ENCODE measurements around the gene TIAM2. TPM values are rescaled to one million over a fixed set of nuclear protein-coding genes. Genes with fewer than 3 reads are reported as not detected.

TIAM2 gene
- total and polyA plus RNA-seq, 10 of the 15 experiments (the other 5 are each of a cell fraction or from before 2014, with no cell fraction given): 1.1 to 10.5 (median 2.3) TPM

- TF ChIP-seq RELB (IDR thresholded peaks at IDR 0.05; ENCODE audit: low read depth): no peak
- TF ChIP-seq HDAC6 (IDR thresholded peaks at IDR 0.05; ENCODE audit: unreplicated experiment): no peak
- no peak for TF ChIP-seq RAD21 (IDR thresholded peaks at IDR 0.05; ENCODE audit: insufficient read depth, low read depth, low read length)
- TF ChIP-seq RB1 (IDR thresholded peaks at IDR 0.05; ENCODE audit: borderline replicate concordance): no peak
- no peak for TF ChIP-seq RUNX3 (IDR thresholded peaks at IDR 0.05; ENCODE audit: low read length)
- no peak for TF ChIP-seq NKRF (conservative IDR thresholded peaks at IDR 0.05)
These were observed 226.0 kb downstream of the TIAM2 start (continued) for GRCh38 chr6:155221086-155221485.

- in situ Hi-C loops (cut with MboI): no loop called here
- ChIA-PET CTCF (interaction anchor here (1.1 to 3.8 kb wide), 7 partner anchors 8 to 354 kb away, joined by 3 to 23 read pairs (median 6); no protein-coding TSS in a partner anchor), SMC1A (ENCODE audit: uncharacterized antibody, unreplicated experiment) (interaction anchor here (0.7 to 4.3 kb wide), 15 partner anchors 9 to 50 kb away, joined by 3 to 23 read pairs (median 5); no protein-coding TSS in a partner anchor), RAD21 (ENCODE audit: unreplicated experiment) (interaction anchor here (1.9 to 3.2 kb wide), 4 partner anchors 21 to 51 kb away, joined by 6 to 17 read pairs (median 12); no protein-coding TSS in a partner anchor), POLR2A (interaction anchor here (1.1 to 2.5 kb wide), 3 partner anchors 10 to 40 kb away, joined by 4 to 19 read pairs (median 5); no protein-coding TSS in a partner anchor)
- ATAC-seq (no peak), DNase-seq (ENCODE audit: low read depth, low spot score) (no peak), FAIRE-seq (no peak)
- Histone ChIP-seq H3K36me3 (ENCODE audit: control insufficient read depth in 2 of 2, insufficient read depth in 2 of 2, low read length in 1 of 2) (no peaks in the 10 kb centered on the region; a peak in 2 of 4 replicates), H3K9ac (ENCODE audit: control insufficient read depth, insufficient read depth, low read length) (no peak overlapping the region), H3K9me3 (replicated peaks; ENCODE audit: control insufficient read depth, insufficient read depth, low read length) (no peaks in the 10 kb centered on the region), H3K27ac (ENCODE audit: control insufficient read depth, insufficient read depth) (no peak overlapping the region), H3K4me1 (ENCODE audit: control insufficient read depth, insufficient read depth, low read length) (peaks cover 15% of the 10 kb centered on the region), H3K27me3 (replicated peaks in 1 of 2; ENCODE audit: control insufficient read depth in 2 of 2, insufficient read depth in 2 of 2, low read length in 1 of 2) (no peaks in the 10 kb centered on the region), H2AFZ (ENCODE audit: control insufficient read depth, low read depth, low read length) (no peak overlapping the region), H3K4me2 (ENCODE audit: control insufficient read depth, insufficient read depth) (no peak overlapping the region), H4K20me1 (ENCODE audit: control insufficient read depth, insufficient read depth) (no peaks in the 10 kb centered on the region; the same call in 1 of the 2 replicates), H3K79me2 (ENCODE audit: control insufficient read depth, insufficient read depth, low read length) (no peaks in the 10 kb centered on the region; the same call in 1 of the 2 replicates), H3K4me3 (no peak overlapping the region)
- intact Hi-C loops (cut with micrococcal nuclease; ENCODE audit: unreplicated experiment): no loop called here
- WGBS (ENCODE audit: insufficient coverage, insufficient replicate concordance, low lambda C conversion rate, missing lambda C conversion rate): 84% methylated on average over 4 of the region's 4 CpGs
- TF ChIP-seq CEBPB (IDR thresholded peaks at IDR 0.05; ENCODE audit: borderline replicate concordance in 1 of 2, low read depth in 2 of 2, low read length in 2 of 2): no peak
- TF ChIP-seq PBX3 (IDR thresholded peaks at IDR 0.05; ENCODE audit: insufficient replicate concordance, low read depth, low read length): no peak
- TF ChIP-seq SREBF2 (IDR thresholded peaks at IDR 0.05; ENCODE audit: low read length): no peak
- no peak for TF ChIP-seq GABPA (IDR thresholded peaks at IDR 0.05; ENCODE audit: low read depth)
- TF ChIP-seq ATF3 (IDR thresholded peaks at IDR 0.05; ENCODE audit: borderline replicate concordance, extremely low read depth, low read depth, low read length): no peak
- TF ChIP-seq SUPT20H (IDR thresholded peaks at IDR 0.05; ENCODE audit: borderline replicate concordance, control insufficient read depth, low read depth, low read length): no peak
- no peak for TF ChIP-seq ELK1 (IDR thresholded peaks at IDR 0.05; ENCODE audit: low read depth, low read length)
- TF ChIP-seq PML (IDR thresholded peaks at IDR 0.05; ENCODE audit: low read length): no peak
- BruUV-seq (replicated peaks): no TSS peak
These were observed 227.4 kb downstream of the TIAM2 start for GRCh38 chr6:155222506-155222905.

Measured in GM12878 (cell line).